Fibroblast of skin of right biceps (primary cell): ENCODE data around the gene PLCE1.
A peak's percentile ranks its signal among the peaks of the same experiment; 100 is the strongest.

Source experiments
- DNase-seq: peaks from one replicate; pipeline ENCODE4 v3.0.0-alpha.2; 2013

Gene PLCE1

GRCh38 chr10:94025806-94026205, 32.1 kb downstream of the PLCE1 start:
- no peak for DNase-seq

GRCh38 chr10:94027197-94027596, 33.5 kb downstream of the PLCE1 start:
- DNase-seq = no peak

GRCh38 chr10:94029955-94030354, 36.2 kb downstream of the PLCE1 start:
- DNase-seq = no peak

- DNase-seq = no peak
Measured at GRCh38 chr10:94035982-94036765, 42.4 kb downstream of the PLCE1 start.

GRCh38 chr10:94036766-94037033, 43.0 kb downstream of the PLCE1 start:
- DNase-seq = no peak

- DNase-seq = no peak
Measured at GRCh38 chr10:94037286-94037685, 43.6 kb downstream of the PLCE1 start.

- peak; percentile 78 for DNase-seq
Measured at GRCh38 chr10:94038024-94038423, 44.3 kb downstream of the PLCE1 start.

- no peak for DNase-seq
Measured at GRCh38 chr10:94041206-94041605, 47.5 kb downstream of the PLCE1 start.

- peak; percentile 70 for DNase-seq
Measured at GRCh38 chr10:94042001-94042833, 48.5 kb downstream of the PLCE1 start.

GRCh38 chr10:94042834-94043175, 49.1 kb downstream of the PLCE1 start:
- no peak for DNase-seq
